ENCODE results near the gene NSG1.
A peak's percentile ranks its signal among the peaks of the same experiment; 100 is the strongest.

Gene NSG1

DNA sequence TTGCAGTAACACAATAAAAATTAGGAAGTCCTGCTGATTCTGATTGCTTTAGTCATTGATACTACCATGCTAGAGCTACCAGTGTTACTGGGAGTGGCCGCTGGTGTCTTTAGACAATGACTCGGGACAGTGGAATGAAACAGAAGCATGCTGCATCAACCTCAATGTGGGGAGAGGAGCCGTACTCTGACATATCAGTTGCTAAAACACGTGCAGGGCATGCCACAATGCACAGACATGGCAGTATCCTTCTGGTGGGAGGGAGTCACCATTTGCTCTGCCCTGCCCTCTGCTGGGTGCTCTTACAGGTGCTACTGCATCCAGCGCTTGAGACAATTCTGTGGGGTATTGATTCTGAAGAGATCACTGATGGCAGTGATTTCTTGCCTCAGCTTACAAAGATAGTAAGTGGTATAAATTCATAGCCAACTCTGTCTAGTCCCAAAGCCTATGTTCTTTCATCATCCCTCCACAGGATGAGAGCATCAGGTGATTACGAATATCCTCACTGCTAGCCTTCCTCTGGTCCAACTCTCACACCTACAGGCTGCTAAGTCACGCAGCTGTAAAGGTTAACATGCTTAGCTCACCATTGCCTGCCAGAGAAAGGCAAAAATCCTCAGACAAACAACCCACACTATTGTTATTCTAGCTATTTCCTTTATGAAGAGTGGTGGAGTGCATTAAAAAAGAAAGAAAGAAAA lies 43.7 kb downstream of the NSG1 start:
- CTCF ChIA-PET, result interaction anchor here (0.7 to 2.9 kb wide), 9 partner anchors 10 to 179 kb away, joined by 3 to 15 read pairs (median 6); no protein-coding TSS in a partner anchor
- peak; percentile 58 for DNase-seq (ENCODE audit: extremely low spot score)

DNA sequence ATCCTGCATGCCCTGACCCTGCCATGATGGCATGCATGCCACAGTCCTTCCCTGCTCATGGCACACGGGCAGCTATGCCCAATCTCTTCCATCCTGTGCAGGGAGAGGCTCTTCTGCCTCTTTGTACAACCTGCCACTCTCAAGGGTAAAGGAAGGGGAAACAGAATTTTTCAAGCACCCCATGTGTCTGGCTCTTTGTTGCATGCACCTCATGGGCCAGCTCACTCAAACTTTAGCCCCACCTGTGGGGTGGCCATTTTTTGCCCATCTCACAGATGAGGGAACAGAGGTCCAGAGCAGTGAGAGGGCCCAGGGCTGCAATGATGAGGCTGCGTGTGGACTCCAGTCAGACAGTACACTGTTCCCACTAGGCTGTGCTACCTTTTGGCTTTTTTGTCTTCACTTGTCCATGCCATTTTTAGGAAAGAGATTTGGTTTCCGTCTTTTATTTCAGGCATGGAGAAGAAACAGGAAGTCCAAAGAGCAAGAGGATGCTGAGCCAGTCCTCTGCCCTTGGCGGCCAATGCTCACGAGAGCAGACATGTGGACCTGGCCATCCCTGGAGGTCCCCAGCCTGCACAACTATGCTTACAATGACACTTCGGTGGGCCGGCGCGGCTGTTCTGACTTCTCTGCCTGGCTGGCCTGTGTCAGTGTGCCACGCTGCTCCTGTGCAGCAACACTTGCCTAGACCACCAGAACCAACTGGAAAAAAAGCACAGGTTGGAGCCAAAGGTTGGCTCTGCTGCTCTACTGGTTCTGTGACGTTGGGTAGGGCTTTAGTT lies 45.6 kb downstream of the NSG1 start:
- ChIA-PET POLR2A (no interaction called here), CTCF (interaction anchor here (1.2 to 2.9 kb wide), 5 partner anchors 8 to 173 kb away, joined by 4 to 14 read pairs (median 6); no protein-coding TSS in a partner anchor)
- TF ChIP-seq, protein P1, sequence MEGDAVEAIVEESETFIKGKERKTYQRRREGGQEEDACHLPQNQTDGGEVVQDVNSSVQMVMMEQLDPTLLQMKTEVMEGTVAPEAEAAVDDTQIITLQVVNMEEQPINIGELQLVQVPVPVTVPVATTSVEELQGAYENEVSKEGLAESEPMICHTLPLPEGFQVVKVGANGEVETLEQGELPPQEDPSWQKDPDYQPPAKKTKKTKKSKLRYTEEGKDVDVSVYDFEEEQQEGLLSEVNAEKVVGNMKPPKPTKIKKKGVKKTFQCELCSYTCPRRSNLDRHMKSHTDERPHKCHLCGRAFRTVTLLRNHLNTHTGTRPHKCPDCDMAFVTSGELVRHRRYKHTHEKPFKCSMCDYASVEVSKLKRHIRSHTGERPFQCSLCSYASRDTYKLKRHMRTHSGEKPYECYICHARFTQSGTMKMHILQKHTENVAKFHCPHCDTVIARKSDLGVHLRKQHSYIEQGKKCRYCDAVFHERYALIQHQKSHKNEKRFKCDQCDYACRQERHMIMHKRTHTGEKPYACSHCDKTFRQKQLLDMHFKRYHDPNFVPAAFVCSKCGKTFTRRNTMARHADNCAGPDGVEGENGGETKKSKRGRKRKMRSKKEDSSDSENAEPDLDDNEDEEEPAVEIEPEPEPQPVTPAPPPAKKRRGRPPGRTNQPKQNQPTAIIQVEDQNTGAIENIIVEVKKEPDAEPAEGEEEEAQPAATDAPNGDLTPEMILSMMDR (IDR thresholded peaks at IDR 0.05; ENCODE audit: control extremely low read depth, extremely low read depth, low read depth, missing control alignments), result no peak
- DNase-seq (ENCODE audit: extremely low spot score), result no peak

More for the DNA sequence above, 43.7 kb downstream of the NSG1 start:
- POLR2A ChIA-PET, result no interaction called here
- TF ChIP-seq, protein P1 (IDR thresholded peaks at IDR 0.05; ENCODE audit: control extremely low read depth, extremely low read depth, low read depth, missing control alignments), result peak; percentile 67

DNA sequence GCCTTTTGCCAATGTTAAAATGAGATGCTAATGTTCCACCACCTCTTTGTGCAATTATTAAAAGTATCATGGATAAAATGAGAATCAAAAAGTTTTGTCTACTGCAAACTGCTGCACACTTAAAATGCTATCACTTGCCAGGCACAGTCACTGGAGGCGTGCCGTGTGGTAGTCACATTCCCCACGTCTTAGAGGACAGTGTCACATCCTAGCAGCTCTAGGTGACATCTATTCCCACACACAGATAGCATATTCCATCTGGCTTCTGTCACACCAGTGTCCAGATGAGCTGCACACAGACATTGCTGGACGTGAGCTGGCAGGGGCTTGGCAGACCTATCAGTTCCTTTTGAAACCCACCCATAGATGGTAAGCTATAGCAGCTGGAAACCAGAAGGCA lies 47.0 kb downstream of the NSG1 start:
- POLR2A ChIA-PET, result no interaction called here
- CTCF ChIA-PET, result interaction anchor here (0.8 to 2.4 kb wide), 4 partner anchors 8 to 55 kb away, joined by 3 to 6 read pairs (median 4); no protein-coding TSS in a partner anchor
- no peak for DNase-seq (ENCODE audit: extremely low spot score)
- TF ChIP-seq, protein P1 (IDR thresholded peaks at IDR 0.05; ENCODE audit: control extremely low read depth, extremely low read depth, low read depth, missing control alignments), result no peak

DNA sequence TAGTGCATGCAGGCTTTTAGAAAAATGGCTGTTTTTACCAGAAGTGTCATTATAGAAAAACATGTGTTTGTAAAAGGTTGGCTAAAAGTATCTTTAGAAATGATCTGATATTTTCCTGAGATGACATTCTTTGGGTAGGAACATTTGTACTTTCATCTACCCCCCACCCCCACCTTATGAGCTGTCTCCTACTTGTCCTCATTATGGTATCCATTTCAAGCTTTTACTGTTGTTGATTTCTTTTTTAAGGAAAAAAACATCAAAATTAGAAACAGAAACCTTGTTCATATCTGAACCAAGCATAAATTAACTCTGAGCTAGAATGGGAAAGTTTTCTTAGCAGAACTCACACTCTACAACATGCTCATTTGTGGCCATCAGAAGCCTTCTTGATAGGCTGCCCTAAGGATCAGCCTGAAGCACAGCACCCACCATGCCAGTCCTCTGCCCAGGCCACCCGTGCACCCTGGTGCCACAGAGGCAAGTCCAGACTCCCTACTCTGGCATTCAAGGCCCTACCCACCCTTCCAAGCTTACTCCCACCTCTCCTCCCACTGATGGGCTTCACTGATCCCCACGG lies 49.4 kb downstream of the NSG1 start:
- CTCF ChIA-PET, result no interaction called here
- POLR2A ChIA-PET, result no interaction called here
- TF ChIP-seq, protein P1 (IDR thresholded peaks at IDR 0.05; ENCODE audit: control extremely low read depth, extremely low read depth, low read depth, missing control alignments), result no peak
- no peak for DNase-seq (ENCODE audit: extremely low spot score)

DNA sequence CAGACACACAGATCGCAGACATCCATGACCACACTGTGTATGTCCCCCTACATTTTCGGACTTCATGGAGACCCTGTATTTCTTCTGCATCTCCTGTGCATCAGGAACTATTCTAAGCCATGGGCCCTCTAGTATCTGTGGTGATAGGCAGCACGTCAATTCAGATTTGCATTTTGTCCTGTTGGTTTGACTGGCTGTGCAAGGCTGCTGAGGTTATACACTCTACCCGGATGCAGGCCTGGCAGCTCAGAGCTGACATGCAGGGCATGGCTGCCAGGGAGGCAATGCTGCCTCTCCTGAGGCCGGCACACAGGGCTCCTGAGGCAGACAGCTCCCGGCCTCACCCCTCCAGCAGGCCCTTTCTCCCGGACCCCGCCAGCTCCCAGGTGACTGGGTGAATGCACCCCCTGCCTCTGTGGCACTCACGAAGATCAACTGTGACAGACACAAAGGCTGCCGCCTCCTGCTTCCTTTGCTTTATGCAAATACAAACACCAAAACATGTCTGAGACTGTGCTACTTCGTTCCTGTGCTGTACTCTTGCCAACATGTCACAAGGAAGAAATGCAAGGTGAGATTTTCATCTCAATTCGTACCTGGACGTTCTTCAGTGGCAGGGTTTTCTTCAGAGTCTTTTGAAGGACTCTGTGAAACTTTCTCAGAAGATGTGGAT lies 51.0 kb downstream of the NSG1 start:
- TF ChIP-seq, protein P1 (IDR thresholded peaks at IDR 0.05; ENCODE audit: control extremely low read depth, extremely low read depth, low read depth, missing control alignments), result no peak
- ChIA-PET CTCF (no interaction called here), POLR2A (no interaction called here)
- no peak for DNase-seq (ENCODE audit: extremely low spot score)

DNA sequence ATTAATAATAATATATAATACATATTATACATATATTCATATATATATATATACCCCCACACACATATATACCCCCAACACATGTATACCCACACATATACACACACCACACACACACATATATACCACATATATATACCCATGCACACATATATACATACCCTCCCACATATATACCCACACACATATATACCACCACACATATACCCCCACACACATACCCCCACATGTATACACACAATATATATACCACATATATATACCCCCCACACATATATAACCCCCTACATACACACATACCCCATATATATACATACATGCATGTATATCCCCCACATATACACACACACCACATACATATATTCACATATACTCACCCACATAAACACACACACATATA lies 52.0 kb downstream of the NSG1 start:
- TF ChIP-seq, protein P1 (IDR thresholded peaks at IDR 0.05; ENCODE audit: control extremely low read depth, extremely low read depth, low read depth, missing control alignments), result no peak
- no peak for DNase-seq (ENCODE audit: extremely low spot score)
- POLR2A ChIA-PET, result no interaction called here
- CTCF ChIA-PET, result no interaction called here
